T-helper 2 cell treated with Interferon-gamma antibody and Interleukin-4, amounts not matched to agents 100 ng/mL and 5 ng/mL, for 36 hours (primary cell): ENCODE measurements around the gene ZBTB7B. TPM values are rescaled to one million over a fixed set of nuclear protein-coding genes. Genes with fewer than 3 reads are reported as not detected.

Experiments
- total RNA-seq: library from RNA; stranded (reverse); gene quantifications from 2 replicates; pipeline ENCODE4 v1.2.3, GENCODE V29; 2022

The ZBTB7B gene
- total RNA-seq, 1 donor from 2014 or later = 129 TPM

Other genes with a start within 250 kb of the ZBTB7B start
- 0.07 and 0.09 TPM in 2 replicates for gene KCNN3, start 132.5 kb upstream of the ZBTB7B start, total RNA-seq
- 45.3 and 47.9 TPM in 2 replicates for gene PMVK, start 66.1 kb upstream of the ZBTB7B start, total RNA-seq
- 64.6 and 68.4 TPM in 2 replicates for gene PBXIP1, start 46.7 kb upstream of the ZBTB7B start, total RNA-seq
- gene PYGO2, start 41.0 kb upstream of the ZBTB7B start, total RNA-seq = 43.8 and 44.7 TPM in 2 replicates
- gene SHC1, start 32.1 kb upstream of the ZBTB7B start, total RNA-seq = 78.1 and 81.9 TPM in 2 replicates
- gene CKS1B, start 28.1 kb upstream of the ZBTB7B start, total RNA-seq = 141 and 143 TPM in 2 replicates
- gene FLAD1, start 19.5 kb upstream of the ZBTB7B start, total RNA-seq = 50.3 and 52.5 TPM in 2 replicates
- gene LENEP, start 9.2 kb upstream of the ZBTB7B start, total RNA-seq = 0.59 TPM in 1 of 2 replicates, not detected in the other
- gene DCST2, start 31.0 kb downstream of the ZBTB7B start, total RNA-seq = 0.16 and 0.23 TPM in 2 replicates
- not detected in 2 replicates for gene DCST1, start 31.0 kb downstream of the ZBTB7B start, total RNA-seq
- gene ADAM15, start 48.5 kb downstream of the ZBTB7B start, total RNA-seq = 47.0 and 51.4 TPM in 2 replicates
- 6.0 and 6.8 TPM in 2 replicates for gene EFNA4, start 60.9 kb downstream of the ZBTB7B start, total RNA-seq
- 2.3 and 2.4 TPM in 2 replicates for gene EFNA3, start 76.0 kb downstream of the ZBTB7B start, total RNA-seq
- not detected in 2 replicates for gene EFNA1, start 125.1 kb downstream of the ZBTB7B start, total RNA-seq
- 32.1 and 35.4 TPM in 2 replicates for gene SLC50A1, start 133.1 kb downstream of the ZBTB7B start, total RNA-seq
- gene DPM3, start 137.7 kb downstream of the ZBTB7B start, total RNA-seq = 40.4 and 41.6 TPM in 2 replicates
- gene KRTCAP2, start 170.5 kb downstream of the ZBTB7B start, total RNA-seq = 220 and 221 TPM in 2 replicates
- gene TRIM46, start 171.0 kb downstream of the ZBTB7B start, total RNA-seq = 15.2 and 17.3 TPM in 2 replicates
- gene THBS3, start 205.1 kb downstream of the ZBTB7B start, total RNA-seq = 13.7 and 13.8 TPM in 2 replicates
- 38.8 and 40.9 TPM in 2 replicates for gene MTX1, start 205.9 kb downstream of the ZBTB7B start, total RNA-seq